Activated CD8-positive, alpha-beta memory T cell treated with anti-CD3 and anti-CD28 coated beads, Interleukin-2, amount 50 U/mL, for 4 hours (primary cell): Measurements from ENCODE around the gene C1QTNF1.
"Not testable (repeated sequence)": the region's sequence is repeated elsewhere in the genome, so short reads cannot be mapped to it uniquely, and the experiment has no call there.

Experiments
- DNase-seq: peaks from one replicate; pipeline ENCODE4 v3.0.0-alpha.2; 2020

C1QTNF1 gene

GRCh38 chr17:79026376-79027273, 2.7 kb downstream of the C1QTNF1 start:
- DNase-seq = no peak

GRCh38 chr17:79027274-79027924, 3.4 kb downstream of the C1QTNF1 start:
- DNase-seq = no peak

- DNase-seq = no peak
Measured at GRCh38 chr17:79027925-79028491, 4.0 kb downstream of the C1QTNF1 start.

- no peak for DNase-seq
Measured at GRCh38 chr17:79028496-79029326, 4.7 kb downstream of the C1QTNF1 start.

- DNase-seq = no peak
Measured at GRCh38 chr17:79029327-79030009, 5.5 kb downstream of the C1QTNF1 start.

- not testable (repeated sequence) for DNase-seq
Measured at GRCh38 chr17:79030636-79031035, 6.7 kb downstream of the C1QTNF1 start.

GRCh38 chr17:79031996-79032875, 8.3 kb downstream of the C1QTNF1 start:
- DNase-seq = no peak

GRCh38 chr17:79033046-79033616, 9.2 kb downstream of the C1QTNF1 start:
- no peak for DNase-seq

GRCh38 chr17:79033741-79034501, 10.0 kb downstream of the C1QTNF1 start:
- DNase-seq = no peak

- no peak for DNase-seq
Measured at GRCh38 chr17:79034931-79035485, 11.0 kb downstream of the C1QTNF1 start.

GRCh38 chr17:79035686-79036085, 11.7 kb downstream of the C1QTNF1 start:
- no peak for DNase-seq

GRCh38 chr17:79036181-79036580, 12.2 kb downstream of the C1QTNF1 start:
- DNase-seq = no peak

GRCh38 chr17:79036596-79036995, 12.6 kb downstream of the C1QTNF1 start:
- DNase-seq = no peak

- DNase-seq = no peak
Measured at GRCh38 chr17:79038545-79039135, 14.7 kb downstream of the C1QTNF1 start.

- no peak for DNase-seq
Measured at GRCh38 chr17:79039171-79039570, 15.2 kb downstream of the C1QTNF1 start.

GRCh38 chr17:79039886-79040285, 15.9 kb downstream of the C1QTNF1 start:
- no peak for DNase-seq

- no peak for DNase-seq
Measured at GRCh38 chr17:79041041-79041570, 17.1 kb downstream of the C1QTNF1 start.

GRCh38 chr17:79041723-79042420, 17.9 kb downstream of the C1QTNF1 start:
- DNase-seq = no peak
